ENCODE data around the gene MAN2A2.

GRCh38 chr15:90873998-90874605, 29.0 kb upstream of the MAN2A2 start:
- TF ChIP-seq SOX15 (CRISPR knock-in tag; IDR thresholded peaks at IDR 0.05) (no peak), ELF4 (CRISPR knock-in tag; IDR thresholded peaks at IDR 0.05; ENCODE audit: low read depth) (no peak), CTCF (IDR thresholded peaks at IDR 0.05) (no peak), ZNF425 (CRISPR knock-in tag; conservative IDR thresholded peaks at IDR 0.05) (no peak), ZNF671 (CRISPR knock-in tag; IDR thresholded peaks at IDR 0.05) (no peak), JUN (CRISPR knock-in tag; IDR thresholded peaks at IDR 0.05) (no peak), ZSCAN18 (CRISPR knock-in tag; IDR thresholded peaks at IDR 0.05) (no peak)

Data from WTC11 (cell line).